GM12875 (cell line): Measurements from ENCODE around the gene HES2.

ENCODE experiments used
- H3K4me3 ChIP-seq: one replicate; pipeline ENCODE4 v1.5.1; 2011; ENCODE audit warnings: low read depth, low read length, control low read depth
- CTCF ChIP-seq: IDR thresholded peaks from 2 replicates; pipeline ENCODE4 v1.5.1; 2011; ENCODE audit warnings: low read depth, mild to moderate bottlenecking, control low read depth, inconsistent platforms, low read length, moderate library complexity, borderline replicate concordance; ENCODE audit not compliant: insufficient read depth

Gene HES2

DNA sequence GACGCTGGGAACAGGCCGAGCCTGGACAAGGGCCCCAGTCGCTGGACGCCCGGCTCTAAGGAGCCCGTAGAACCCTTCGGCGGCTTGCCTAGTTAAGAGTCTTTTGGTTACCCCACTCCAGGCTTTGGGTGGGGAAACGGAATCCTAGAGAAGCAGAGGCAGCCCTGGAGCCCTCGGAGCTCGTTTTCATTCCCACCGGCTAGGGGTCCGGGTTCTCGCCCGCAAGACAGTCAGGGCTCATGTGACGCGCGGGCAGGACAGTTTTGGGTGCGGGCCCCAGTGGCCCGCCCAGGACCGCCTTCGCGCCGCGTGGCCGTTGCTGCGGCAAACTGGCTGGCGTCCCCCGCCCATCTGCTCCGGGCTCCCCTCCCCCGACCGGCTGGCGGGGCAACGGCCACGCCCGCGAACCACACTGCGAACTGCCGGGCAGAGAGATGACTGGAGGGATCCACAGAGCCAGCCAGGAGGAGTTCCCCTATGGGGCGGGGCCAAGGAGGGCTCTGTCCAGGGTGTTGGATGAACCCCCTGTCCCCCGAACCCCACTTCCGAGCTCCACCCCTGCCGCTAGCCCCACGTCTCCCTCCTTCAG is 829 bp upstream of the HES2 start:
- no peak for TF ChIP-seq CTCF
- no peak overlapping the region for H3K4me3 ChIP-seq

DNA sequence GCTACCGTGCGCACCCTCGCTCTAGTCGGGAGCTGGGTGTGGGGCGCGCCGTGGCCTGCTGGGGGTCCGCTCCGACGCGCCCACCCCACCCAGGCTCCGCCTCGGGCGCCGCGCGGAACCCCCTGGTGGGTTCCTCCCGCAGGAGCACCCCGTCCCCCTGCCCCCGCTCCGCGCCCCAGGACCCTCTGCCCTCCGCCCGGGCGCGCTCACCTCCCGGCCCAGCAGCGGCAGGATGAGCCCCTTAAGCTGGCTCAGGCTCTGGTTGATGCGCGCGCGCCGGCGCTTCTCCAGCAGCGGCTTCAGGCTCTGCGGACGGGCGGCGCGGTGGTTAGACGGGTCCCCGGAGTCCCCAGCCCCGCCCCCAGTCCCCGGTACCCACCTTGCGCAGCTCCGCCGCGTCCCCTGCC is 319 bp downstream of the HES2 start:
- TF ChIP-seq CTCF, result no peak
- H3K4me3 ChIP-seq, result no peak overlapping the region

DNA sequence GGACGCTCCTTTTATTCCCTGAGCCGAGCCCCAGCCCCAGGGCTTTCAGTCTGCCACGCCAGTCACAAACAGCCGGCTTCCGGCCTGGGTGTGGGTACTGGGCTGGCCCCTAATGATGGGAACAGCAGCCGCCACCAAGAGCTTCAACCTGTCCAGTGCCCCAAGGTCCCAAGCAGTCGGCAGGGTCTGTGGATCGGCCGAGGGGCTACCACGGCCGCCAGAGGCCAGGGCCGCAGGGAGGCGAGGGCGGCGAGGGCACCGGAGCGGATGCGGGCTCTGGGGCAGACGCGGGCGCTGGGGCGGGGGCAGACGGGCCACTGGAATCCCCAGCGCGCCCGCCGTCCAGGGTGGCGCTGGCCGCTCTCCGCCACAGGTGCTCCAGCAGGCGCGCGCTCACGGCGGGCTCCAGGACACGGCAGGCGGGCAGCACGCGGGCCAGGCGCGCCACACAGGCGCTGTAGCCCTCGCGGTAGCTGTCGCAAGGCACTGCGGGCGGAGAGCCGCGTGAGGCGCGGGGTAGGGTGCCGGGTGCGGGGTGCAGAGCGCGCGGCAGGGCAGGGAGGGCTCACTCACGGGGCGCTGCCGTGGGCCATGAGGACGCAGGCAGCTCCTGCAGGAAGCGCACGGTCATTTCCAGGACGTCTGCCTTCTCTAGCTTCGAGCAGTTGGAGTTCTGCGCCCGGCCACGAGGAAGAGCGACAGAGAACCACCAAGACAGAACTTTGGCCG is 887 bp downstream of the HES2 start:
- TF ChIP-seq CTCF, result no peak
- no peak overlapping the region for H3K4me3 ChIP-seq

DNA sequence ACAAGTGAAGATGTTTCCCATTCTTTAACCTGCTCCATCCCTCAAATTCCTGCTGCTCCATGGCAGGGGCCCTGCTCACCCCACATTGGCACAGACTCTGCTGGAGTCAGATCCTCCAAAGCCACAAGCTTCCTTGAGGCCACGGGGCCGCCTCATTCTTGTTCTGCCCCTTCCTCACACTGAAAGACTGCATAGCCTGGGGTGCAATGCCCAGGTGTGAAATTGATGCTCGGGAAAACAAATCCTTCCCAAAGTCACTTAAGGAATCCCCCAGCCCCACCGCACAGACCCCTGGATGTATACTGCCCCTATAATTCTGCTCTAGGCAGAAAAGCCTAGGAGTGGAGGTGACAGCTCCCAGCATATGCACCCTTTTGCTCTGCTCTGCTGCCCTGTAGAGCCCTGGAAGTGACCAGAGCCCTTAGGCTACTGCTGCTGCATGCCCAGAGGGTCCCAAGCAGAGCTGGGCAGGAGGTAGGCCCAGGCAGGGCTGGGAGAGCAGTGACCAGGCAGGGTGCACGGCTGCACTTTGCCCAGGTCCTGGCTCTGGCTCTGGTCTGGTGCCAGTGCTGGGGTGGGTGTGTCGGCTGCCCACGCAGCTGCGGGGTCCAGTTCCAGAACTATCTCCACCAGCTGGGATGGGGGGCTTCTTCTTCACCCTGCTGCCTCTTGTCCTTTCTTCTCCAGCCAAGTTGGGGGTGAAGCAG is 1.6 kb downstream of the HES2 start:
- no peak for TF ChIP-seq CTCF
- H3K4me3 ChIP-seq, result no peak overlapping the region

- TF ChIP-seq CTCF, result no peak
- H3K4me3 ChIP-seq, result no peak overlapping the region
These were observed 2.8 kb downstream of the HES2 start for GRCh38 chr1:6416906-6417305.

GRCh38 chr1:6416295-6416656 is 3.4 kb downstream of the HES2 start:
- no peak overlapping the region for H3K4me3 ChIP-seq
- TF ChIP-seq CTCF, result no peak

- H3K4me3 ChIP-seq, result no peak overlapping the region
- no peak for TF ChIP-seq CTCF
These were observed 4.7 kb downstream of the HES2 start for GRCh38 chr1:6414881-6415626.
